HG03565 (cell line): ENCODE measurements around the gene ARHGEF38.
A peak's percentile ranks its signal among the peaks of the same experiment; 100 is the strongest.

Experiments
- ATAC-seq: cut with Tn5 transposase; IDR thresholded peaks from one replicate; pipeline ENCODE4 v1.9.1; 2021; ENCODE audit warnings: mild to moderate bottlenecking, moderate library complexity; ENCODE audit not compliant: unreplicated experiment

ARHGEF38 gene, protein sequence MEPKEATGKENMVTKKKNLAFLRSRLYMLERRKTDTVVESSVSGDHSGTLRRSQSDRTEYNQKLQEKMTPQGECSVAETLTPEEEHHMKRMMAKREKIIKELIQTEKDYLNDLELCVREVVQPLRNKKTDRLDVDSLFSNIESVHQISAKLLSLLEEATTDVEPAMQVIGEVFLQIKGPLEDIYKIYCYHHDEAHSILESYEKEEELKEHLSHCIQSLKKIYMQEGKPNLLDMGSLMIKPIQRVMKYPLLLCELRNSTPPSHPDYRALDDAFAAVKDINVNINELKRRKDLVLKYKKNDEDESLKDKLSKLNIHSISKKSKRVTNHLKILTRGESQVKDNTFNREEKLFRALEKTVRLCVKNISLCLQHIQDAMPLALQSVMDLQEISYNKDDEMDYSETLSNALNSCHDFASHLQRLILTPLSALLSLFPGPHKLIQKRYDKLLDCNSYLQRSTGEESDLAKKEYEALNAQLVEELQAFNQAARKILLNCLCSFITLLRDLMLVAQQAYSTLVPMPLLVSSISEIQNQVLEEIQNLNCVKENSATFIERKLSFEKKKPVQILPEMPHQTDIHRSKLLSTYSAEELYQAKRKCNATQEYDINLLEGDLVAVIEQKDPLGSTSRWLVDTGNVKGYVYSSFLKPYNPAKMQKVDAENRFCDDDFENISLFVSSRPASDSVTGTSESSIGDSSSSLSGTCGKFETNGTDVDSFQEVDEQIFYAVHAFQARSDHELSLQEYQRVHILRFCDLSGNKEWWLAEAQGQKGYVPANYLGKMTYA

DNA sequence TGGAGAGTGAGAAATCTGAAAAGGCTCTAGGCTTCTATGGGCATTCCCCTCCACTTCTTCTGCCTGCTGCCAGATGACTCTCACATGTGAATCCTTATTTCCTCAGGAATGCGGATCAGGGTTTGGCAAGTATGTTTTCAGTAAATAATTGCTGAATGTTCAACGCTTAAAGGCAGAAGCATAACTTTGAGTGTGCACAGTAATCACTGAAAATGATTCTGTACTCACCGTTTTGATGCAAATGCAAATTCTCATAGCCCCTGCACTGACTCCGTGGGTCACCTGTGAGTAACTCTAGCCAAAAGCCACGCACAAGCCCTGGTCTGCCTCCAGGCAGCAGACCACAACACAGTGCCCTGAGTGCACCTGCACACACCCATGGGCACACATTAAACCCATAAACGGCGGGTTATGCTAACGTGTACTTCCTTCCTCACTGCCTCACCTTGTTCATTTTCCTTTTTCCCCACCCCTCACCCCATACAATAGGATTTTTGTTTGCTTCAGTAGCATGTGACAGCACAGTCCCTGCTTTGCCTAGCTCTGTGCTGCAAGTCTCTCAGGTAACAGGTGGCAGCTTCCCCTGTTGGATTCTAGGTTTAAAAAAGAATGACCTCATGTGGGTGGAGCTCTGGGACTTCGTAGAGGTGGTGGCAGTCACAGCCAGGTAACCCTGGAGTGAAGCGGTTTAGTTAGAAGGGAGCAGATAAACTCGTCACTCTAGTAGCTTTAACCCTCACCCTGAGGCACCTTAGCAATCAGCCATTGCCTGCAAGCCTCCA is at the start of gene ARHGEF38:
Gene ARHGEF38 (plus strand): TSS at position 656 of the 782 bp plus-strand sequence. CDS start 146 bp downstream, outside the sequence.
- ATAC-seq: no peak

DNA sequence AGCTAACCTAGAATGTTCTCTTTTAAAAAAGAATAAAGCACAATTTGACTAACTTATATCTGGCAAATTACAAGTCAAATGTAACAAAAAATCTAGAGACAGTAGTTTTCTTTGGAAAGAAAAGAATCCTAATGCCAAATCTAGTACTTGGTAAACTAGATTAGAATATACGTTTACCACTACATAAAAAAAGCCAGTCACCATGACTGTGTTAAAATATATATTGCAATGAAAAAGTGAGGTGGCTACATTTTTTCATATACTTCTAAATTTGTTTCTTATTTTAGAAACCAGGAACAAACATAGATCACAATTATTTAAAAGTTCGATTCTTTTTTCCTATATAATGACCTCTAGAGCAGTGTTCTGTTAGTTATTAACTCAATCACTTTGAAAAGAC is 48.9 kb upstream of the ARHGEF38 start:
- no peak for ATAC-seq

DNA sequence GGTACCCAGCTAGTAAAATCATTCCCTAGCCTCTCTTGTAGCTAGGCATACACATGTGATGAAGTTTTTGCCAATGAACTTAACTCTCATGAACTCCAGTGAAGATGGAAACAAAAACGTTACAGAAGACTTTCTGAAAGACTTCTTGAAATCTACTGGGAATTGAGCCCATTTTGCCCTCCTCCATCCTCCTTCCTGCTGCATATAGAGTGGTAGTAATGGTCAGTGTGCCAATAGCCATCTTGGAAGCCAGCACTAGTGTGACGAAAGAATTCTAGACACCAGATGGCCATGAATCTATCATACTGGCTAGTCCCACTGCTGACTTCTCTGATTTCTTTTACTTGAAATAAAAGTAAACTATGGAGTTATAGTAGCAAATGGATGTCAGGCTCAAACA is 47.7 kb upstream of the ARHGEF38 start:
- no peak for ATAC-seq

DNA sequence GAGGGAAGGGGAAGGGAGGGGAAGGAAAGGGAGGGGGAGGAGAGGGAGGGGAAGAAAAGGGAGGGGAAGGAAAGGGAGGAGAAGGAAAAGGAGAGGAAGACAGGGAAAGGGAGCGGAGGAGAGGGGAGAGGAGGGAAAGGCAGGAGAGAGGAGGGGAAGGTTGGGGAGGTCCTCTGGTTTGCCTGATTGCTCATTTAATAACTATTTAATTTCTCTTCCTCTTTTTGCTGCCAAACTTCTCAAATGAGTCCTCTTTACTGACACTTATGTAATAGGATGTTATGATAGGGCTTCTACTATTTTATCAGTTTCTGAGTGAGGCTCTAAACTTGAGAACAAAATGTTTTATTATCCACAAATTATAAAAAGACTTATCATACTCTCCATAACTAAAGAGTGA is 43.1 kb upstream of the ARHGEF38 start:
- ATAC-seq: peak; percentile 95

DNA sequence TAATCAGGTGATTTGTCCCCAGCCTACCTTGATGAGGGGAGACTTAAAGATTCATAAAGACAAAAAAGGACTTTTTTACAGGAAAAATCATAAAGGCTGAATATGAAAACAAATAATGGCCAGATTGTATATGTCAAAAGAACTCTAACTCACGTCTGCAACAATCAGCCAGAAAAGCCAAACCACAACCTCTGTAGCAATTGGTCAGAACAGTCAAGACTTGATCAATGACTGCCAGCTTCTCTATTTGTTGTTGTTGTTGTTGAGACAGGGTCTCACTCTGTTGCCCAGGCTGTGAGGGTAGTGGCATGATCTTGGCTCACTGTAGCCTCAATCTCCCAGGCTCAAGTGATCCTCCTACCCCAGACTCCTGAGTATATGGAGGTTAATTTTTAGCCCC is 42.7 kb upstream of the ARHGEF38 start:
- peak; percentile 21 for ATAC-seq

DNA sequence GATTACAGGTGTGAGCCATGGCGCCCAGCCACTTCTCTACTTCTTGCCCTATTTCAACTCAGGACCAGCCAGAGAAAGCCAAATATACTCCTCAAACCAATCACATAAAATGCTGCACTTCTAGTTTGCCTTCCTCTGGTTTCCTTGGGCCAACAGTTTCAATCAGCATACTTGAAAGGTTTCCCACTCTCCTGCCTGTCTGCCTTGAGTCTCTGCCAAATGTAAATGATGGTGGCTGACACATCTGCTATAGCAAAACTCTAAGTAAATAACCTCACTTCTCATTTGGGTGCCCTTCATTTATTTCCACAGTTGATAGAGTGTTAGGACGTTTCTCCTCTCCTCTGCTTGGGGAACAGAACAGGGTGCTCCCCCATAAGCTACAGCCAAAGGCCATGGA is 42.2 kb upstream of the ARHGEF38 start:
- no peak for ATAC-seq

DNA sequence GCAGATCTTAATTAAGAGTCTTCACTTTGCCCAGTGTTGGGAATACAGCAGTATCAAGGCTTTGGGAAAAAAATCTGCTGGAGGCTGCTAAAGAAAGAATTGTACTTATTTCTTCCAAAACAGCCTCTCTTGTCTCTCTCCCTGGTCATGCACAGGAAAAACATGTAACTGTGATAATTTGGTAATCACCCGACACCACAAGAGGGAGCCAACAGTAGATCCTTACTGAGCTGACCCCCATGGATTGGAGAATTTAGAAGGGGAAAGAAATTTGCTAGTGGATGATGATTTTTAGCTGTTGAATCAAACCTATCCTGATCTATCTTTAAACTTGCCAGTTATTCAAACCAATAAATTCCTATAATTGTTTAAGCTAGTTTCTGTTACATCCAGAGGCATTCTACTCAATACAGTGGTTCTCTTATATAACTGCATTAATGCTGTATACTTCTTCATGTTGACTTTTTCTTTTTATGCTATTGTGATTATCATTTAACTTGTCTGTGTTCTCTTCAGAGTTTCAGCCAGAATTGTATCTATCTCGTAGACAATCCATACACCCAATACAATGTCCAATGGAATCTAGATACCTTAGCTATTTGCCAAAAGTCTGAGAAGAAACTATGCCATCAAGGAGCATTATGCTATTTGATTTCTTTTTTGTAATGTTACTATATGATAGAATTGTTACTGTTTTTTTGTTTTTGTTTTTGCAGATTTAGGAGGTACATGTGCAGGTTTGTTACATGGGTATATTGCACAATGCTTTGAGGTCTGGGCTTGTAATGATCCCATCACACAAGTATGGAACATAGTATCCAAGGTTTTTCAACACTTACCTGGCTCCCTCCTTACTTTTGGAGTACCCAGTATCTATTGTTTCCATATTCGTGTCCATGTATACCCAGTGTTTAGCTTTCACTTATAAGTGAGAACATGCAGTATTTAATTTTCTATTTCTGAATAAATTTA is 31.3 kb upstream of the ARHGEF38 start:
- ATAC-seq: peak; percentile 68

DNA sequence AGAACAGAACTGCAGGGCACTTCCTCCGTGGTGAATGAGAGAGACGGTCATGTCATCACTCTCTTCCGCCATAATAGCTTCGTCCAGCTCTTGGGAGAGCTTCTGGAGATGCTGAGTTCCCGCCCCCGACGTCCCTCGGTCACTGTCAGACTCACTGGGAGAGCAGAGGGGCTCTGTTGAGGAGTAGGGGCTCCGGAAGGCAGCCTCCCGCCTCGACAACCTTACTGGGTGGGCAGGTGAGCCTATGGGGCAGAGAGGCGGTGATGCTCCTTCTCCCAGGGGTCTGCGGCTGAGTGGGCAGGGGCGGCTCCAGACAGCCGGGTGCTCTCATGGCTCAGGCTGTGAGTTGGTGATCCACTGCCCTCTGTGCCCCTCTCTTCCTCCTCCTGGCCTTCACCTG is 25.8 kb upstream of the ARHGEF38 start:
- ATAC-seq: no peak

DNA sequence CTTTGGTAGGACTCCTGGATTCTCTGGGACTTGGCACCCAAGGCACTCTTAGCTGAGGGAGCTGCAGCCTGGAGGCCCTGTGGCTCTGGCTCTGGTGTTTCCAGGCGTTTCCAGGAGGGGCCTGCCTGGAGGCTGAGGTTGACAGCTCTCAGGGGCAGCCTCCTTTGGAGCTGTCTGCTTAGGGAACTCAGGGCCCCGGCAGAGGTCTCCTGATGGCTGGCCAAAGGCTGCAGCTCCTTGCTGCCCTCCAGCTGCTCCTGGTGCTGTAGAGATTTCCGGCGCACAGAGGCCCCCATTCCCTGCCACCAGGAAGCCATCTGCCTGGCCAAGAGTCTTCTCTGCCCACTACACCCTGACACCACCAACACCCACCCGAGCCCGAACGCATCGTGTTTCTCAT is 25.3 kb upstream of the ARHGEF38 start:
- no peak for ATAC-seq

DNA sequence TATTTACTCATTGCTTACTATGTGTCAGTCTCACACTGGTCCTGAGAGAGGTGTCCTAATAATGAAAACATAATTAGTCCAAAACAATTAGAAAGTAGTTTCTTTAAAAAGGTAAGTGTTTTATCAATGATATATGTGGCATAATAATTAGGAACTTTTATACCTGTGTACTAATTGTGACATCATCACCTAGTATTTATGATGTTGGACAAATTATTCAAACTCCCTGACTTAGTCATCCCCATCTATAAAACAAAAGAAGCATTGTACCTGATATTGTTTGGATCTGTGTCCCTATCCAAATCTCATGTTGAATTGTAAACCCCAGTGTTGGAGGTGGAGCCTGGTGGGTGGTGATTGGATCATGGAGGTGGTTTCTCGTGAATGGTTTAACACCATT is 15.8 kb upstream of the ARHGEF38 start:
- no peak for ATAC-seq

DNA sequence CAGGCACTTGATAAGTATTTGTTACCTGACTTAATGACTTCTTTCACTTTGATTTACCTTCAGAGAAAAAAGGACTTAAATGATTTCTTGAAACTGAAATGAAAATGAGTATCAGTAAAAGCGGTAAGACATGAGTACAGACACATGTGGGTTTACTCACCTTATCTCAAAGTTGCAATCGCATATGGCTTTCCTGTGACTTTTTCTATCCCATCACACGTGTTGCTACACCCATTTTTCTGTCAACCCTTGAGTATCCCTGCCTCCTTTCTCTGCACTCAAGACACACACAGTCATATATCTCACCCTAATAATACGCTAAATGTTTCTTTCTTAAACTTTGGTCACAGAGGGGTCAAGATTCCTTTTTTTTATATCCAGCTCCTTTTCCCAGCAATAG is 11.0 kb upstream of the ARHGEF38 start:
- no peak for ATAC-seq

DNA sequence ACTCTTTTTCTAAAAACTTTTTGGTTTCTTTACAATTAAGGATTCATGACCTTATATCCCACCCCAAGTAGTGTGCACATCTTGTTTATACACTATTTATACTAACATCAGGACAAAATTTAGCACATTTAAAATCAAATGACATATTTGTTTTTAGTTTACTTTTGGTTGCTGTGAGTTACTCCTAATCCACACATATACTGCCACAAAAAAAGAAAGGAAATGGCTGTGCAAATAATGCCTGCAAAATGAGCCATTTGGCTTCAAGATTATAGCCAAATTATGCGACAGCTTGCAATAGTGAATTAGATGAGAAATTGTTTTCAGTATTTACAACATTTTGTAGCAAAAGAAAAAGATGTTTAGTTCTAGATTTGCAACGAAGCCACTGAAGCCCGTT is 10.4 kb upstream of the ARHGEF38 start:
- no peak for ATAC-seq

DNA sequence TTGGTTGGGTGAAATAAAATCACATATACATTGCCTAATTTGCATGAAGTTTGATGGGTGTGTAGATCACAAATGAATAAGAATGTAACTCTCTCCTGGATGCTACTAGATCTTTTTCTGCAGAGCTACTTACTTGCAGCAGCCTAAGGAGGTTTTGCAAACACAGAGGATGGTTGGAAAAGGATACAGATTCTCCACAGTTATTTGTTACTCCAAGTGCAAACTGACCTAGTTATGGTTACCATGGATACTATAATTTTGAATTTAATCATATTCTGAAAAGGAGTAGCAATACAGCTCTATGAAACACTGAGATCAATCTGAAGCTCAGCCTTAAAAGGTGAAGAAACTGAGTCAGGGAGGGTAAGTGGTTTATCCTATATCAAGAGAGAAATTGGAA is 9.1 kb upstream of the ARHGEF38 start:
- no peak for ATAC-seq

DNA sequence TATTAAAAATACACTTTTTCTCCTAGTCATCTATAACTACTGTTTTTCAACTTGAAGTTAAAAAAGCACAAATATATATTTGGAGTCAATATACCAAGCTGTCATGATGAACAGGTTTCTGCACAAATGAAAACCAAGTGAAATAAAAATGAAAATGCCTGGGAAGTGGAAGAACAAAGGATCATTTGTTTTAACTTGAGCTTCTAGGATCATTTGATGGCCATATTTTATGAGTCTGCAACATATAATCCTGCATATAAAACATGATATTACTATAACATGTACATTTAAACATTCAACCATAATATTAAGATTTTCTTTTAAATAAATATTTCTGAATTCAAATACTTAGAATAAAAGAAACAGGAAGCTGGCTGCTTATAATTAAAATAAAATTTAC is 8.5 kb upstream of the ARHGEF38 start:
- no peak for ATAC-seq

DNA sequence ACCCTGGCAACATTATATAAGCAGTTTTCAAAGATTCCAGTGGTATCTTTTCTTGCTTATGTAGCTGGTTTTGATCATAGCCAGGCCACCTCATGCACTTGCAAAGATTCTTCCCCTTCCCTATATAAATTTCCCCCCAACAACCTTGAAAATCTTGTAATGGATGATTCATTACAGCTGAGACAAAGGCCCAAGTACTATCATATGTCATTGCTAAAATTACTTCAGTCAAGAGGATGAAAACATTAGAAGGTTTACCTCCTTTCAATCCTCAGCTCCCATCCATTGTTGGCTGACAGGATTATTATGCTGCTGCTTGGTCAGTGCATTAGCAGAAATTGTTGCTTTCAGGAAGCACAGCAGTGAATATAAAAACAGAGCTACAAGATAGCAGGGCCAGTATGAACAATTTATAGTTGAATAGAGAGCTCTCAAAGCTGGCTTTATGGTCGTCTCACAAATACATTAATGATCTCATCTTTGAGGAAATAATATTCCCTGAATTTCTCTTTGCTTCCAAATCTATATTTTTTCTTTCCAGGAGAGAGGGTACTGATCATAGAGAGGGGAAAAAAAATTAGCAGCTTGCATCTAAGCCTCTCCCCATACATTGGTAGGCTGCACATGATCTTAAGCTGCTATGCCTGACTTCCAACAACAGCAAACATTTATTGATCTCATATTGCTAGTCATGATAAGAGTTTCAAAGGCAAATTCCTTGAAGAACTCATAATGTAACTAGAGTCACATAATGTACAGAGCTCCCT is 7.7 kb upstream of the ARHGEF38 start:
- ATAC-seq: no peak

DNA sequence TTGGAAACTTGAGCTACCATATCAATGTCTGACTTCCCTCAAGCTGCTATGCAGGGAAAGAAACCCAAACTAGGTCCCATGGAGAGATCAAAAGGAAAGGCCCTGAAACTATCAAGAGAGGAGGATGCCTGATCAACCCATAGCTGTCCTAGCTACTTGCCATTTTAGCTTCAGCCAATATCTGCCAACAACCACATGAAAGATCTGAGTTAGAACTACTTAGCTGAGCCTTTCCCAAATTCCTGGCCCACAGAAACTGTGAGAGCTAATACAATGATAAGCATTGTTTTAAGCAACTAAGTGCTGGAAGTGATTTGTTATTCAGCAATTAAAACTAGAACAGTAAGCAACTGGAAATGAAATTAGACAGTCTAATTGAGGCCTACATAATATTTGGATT is 6.3 kb upstream of the ARHGEF38 start:
- ATAC-seq: no peak

DNA sequence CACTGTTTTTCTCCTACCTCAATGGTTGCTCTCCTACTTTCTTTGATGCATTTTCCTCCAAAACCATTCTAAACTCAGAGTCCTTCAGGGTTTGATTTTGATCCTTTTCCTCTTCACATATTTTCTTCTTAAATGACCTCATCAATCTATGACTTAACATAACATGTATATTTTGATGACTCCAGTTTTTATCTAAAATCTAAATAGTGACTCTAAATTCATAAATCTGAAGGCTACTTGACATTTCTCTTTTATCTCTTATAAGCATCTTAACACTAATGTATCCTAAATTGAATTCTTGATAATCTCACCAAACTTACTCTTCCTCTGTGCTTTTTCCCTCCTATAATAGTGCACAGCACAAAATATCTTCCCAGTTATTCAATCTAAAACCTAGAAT is 4.7 kb upstream of the ARHGEF38 start:
- no peak for ATAC-seq

DNA sequence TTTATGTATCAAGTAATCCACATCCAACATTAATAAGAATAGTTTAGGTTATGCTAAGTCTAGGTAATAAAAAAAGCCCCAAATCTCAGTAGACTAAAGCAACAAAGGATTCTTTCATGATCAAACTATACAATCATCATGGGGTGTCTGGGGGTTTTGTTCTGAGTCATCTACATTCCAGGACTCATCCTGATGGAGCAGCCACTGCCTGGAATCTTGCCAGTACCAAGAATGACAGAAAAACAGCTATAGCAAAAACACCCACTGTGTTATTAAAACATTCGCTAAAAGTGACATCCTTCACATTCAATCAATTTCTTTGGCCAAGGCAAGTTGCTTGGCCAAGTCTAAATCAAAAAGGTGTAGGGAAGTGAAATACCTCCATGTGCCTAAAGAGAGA is 3.9 kb upstream of the ARHGEF38 start:
- no peak for ATAC-seq

DNA sequence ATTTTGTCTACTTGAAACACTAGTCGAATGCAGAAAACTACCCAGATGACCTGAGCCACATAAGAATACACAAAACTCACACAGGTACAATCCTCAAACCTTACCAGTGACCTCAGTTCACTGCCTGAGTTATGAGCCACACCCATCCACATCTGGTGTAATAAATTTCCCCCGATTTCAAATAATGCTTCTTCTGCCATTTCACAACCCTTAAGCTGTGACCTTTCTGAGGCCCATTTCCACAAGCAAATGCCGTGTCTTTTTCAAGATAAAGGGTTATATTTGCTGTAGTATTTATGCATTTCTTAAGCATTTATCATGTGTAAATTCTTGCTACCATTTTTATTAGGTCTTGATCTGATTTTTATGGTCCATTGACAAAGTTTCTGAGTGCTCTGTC is 1.8 kb upstream of the ARHGEF38 start:
- ATAC-seq: no peak

DNA sequence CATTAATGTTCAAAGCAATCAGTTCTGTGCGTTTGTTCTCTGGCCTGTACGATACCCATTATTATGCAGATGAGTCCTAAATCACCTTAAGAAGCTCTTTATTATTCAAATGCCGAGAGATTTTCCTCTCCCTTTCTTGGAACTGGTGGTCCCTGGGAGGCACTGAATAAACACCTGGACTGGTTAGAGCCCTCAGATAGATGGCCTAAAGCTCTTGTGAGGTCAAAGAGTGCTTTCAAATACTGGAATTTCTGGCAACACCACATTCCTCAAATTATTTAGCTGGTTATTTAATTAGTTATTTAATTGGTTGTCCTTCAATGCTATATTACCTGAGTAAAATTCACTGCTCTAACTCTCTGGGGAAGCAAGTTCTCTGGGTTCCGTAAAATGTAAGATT is 3.0 kb downstream of the ARHGEF38 start:
- no peak for ATAC-seq
